ENCODE measurements around the gene FRMD4A. TPM values are rescaled to one million over a fixed set of nuclear protein-coding genes. Genes with fewer than 3 reads are reported as not detected.

Gene FRMD4A
- total and polyA plus RNA-seq, 5 donors from 2014 or later, result 0.34 to 2.4 (median 0.54) TPM

DNA sequence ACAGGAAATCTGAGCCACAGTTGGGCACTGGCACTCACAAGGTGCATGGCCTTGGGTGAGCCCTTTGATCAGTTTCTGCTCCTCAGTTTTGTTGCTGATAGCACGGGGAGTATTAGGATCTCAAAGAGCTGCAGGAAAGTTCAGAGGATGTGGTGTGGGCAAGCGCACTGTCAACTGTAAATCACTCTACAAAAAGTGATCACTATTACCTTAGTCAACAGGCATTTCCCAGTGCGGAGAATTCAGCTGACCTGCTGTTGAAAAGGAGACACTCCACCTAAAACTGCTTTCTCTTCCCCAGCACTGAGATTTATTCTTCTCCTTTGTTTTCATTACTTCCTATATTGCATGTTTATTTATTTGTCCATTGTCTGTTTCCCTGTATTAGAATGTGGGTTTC is 412.9 kb downstream of the FRMD4A start:
- ATAC-seq (ENCODE audit: low read depth in 2 of 2), result no peak

DNA sequence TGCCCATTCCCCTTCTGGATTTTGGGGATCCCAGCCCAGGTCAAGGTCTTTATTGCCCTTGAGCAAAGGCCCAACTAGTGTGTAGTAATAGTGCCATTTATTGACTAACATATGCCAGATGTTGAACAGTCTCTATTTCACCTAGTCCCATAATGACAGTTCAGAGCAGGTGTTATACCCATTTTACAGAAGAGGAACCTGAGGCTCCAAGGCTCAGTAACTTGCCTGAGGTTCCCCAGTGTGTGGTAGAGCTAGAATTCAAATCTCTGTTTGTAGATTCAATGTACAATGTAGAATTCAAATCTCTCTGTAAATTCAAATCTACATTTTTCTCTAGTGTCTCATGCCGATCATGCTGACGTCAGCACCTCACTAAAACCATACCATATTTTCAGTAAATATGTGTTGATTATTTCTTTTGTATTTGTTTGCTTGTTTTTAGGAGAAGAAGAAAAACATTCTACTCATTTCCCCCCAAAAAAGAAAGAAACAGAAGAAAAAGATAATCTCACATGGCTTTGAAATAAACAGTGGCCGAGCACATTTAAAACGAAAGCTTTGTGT is 414.3 kb downstream of the FRMD4A start:
- Mint-ChIP-seq H3K9me3 (no peaks in the 10 kb centered on the region), H3K27me3 (peaks cover 10% of the 10 kb centered on the region), H3K4me1 (peaks cover 0 to 2% (median 0%) of the 10 kb centered on the region in 4 donors), H3K36me3 (no peaks in the 10 kb centered on the region), H3K27ac (no peak overlapping the region), H3K4me3 (no peak overlapping the region)
- DNase-seq (no peak), ATAC-seq (ENCODE audit: low read depth in 2 of 2) (no peak)
- no peak overlapping the region for H3K4me3 ChIP-seq (ENCODE audit: low read depth, low read length)
- H3K4me1 ChIP-seq (ENCODE audit: control insufficient read depth, insufficient read depth, low read length, poor library complexity, severe bottlenecking), result no peaks in the 10 kb centered on the region
- no peaks in the 10 kb centered on the region for H3K36me3 ChIP-seq (ENCODE audit: control insufficient read depth, insufficient read depth, low read length)
- H3K9me3 ChIP-seq (ENCODE audit: control insufficient read depth in 2 of 2, low read length in 2 of 2), result no peaks in the 10 kb centered on the region
- H3K27me3 ChIP-seq (ENCODE audit: control insufficient read depth, insufficient read depth, low read length), result no peaks in the 10 kb centered on the region
- no peak overlapping the region for H3K27ac ChIP-seq (ENCODE audit: insufficient read depth, low read length, poor library complexity, severe bottlenecking)

More for the DNA sequence above, 412.9 kb downstream of the FRMD4A start:
- H3K4me3 Mint-ChIP-seq, result no peak overlapping the region
- Histone ChIP-seq H3K4me1 (ENCODE audit: control insufficient read depth, insufficient read depth, low read length, poor library complexity, severe bottlenecking) (no peaks in the 10 kb centered on the region), H3K27me3 (ENCODE audit: control insufficient read depth, insufficient read depth, low read length) (no peaks in the 10 kb centered on the region), H3K9me3 (ENCODE audit: control insufficient read depth in 2 of 2, low read length in 2 of 2) (no peaks in the 10 kb centered on the region), H3K36me3 (ENCODE audit: control insufficient read depth, insufficient read depth, low read length) (no peaks in the 10 kb centered on the region), H3K4me3 (ENCODE audit: low read depth, low read length) (no peak overlapping the region), H3K27ac (ENCODE audit: insufficient read depth, low read length, poor library complexity, severe bottlenecking) (no peak overlapping the region)
- H3K27me3 Mint-ChIP-seq, result peaks cover 9% of the 10 kb centered on the region
- no peak overlapping the region for H3K27ac Mint-ChIP-seq
- H3K9me3 Mint-ChIP-seq, result no peaks in the 10 kb centered on the region
- H3K36me3 Mint-ChIP-seq, result no peaks in the 10 kb centered on the region
- no peak for DNase-seq
- peaks cover 0 to 2% (median 0%) of the 10 kb centered on the region in 4 donors for H3K4me1 Mint-ChIP-seq

DNA sequence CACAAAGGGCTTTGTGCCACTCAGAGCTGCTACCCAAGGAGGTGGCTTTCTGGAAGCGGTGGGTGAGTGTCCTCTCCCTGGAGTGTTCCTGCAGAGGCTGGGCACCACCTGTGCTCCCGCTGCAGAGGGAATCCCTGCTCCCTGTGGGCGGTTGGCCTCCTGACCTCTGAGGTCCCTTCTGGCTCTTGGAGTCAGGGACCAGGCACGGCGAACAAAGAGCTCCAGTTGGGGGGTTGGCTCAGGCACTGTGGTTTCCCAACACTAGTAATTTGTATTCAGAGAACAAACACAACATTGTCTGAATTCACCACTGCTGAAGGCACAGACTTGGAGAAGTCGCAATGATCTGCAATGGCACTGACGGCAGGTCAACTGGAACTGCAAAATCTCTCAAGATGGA is 415.0 kb downstream of the FRMD4A start:
- ATAC-seq (ENCODE audit: low read depth in 2 of 2) (no peak), DNase-seq (no peak)
- H3K4me1 ChIP-seq (ENCODE audit: control insufficient read depth, insufficient read depth, low read length, poor library complexity, severe bottlenecking), result no peaks in the 10 kb centered on the region
- Mint-ChIP-seq H3K4me3 (no peak overlapping the region), H3K27ac (peak overlapping the region in 1 of 3 donors; percentile 43), H3K36me3 (no peaks in the 10 kb centered on the region), H3K9me3 (no peaks in the 10 kb centered on the region), H3K4me1 (peaks cover 0 to 4% (median under 1%) of the 10 kb centered on the region in 4 donors), H3K27me3 (peaks cover 8% of the 10 kb centered on the region)
- H3K4me3 ChIP-seq (ENCODE audit: low read depth, low read length), result no peak overlapping the region
- H3K9me3 ChIP-seq (ENCODE audit: control insufficient read depth in 2 of 2, low read length in 2 of 2), result no peaks in the 10 kb centered on the region
- no peak overlapping the region for H3K27ac ChIP-seq (ENCODE audit: insufficient read depth, low read length, poor library complexity, severe bottlenecking)
- no peaks in the 10 kb centered on the region for H3K36me3 ChIP-seq (ENCODE audit: control insufficient read depth, insufficient read depth, low read length)
- no peaks in the 10 kb centered on the region for H3K27me3 ChIP-seq (ENCODE audit: control insufficient read depth, insufficient read depth, low read length)

DNA sequence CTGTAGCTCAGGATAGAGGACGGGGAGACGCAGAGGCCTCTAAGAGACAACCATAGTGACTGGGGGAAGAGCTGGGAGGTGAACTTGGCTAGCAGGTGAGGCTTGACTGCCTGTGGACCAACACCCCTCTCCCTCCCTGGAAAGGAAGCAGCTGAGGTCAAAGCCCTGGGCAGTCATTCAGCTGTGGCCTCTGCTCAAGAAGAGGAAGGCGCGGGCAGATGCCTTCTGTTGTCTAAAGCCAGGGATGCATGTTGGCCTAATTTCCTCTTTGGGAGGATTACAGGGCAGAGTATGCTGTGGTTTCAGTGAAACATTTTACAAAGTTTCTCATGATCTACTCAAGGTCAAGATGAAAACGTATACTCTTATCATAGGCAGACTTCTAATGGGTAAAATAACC is 416.8 kb downstream of the FRMD4A start:
- no peak overlapping the region for H3K27ac ChIP-seq (ENCODE audit: insufficient read depth, low read length, poor library complexity, severe bottlenecking)
- H3K36me3 ChIP-seq (ENCODE audit: control insufficient read depth, insufficient read depth, low read length), result no peaks in the 10 kb centered on the region
- peaks cover 0 to 5% (median under 1%) of the 10 kb centered on the region in 4 donors for H3K4me1 Mint-ChIP-seq
- no peak overlapping the region for H3K4me3 Mint-ChIP-seq
- H3K27me3 Mint-ChIP-seq, result peaks cover 12% of the 10 kb centered on the region
- no peaks in the 10 kb centered on the region for H3K36me3 Mint-ChIP-seq
- DNase-seq (no peak), ATAC-seq (ENCODE audit: low read depth in 2 of 2) (no peak)
- no peak overlapping the region for H3K27ac Mint-ChIP-seq
- no peak overlapping the region for H3K4me3 ChIP-seq (ENCODE audit: low read depth, low read length)
- no peaks in the 10 kb centered on the region for H3K27me3 ChIP-seq (ENCODE audit: control insufficient read depth, insufficient read depth, low read length)
- H3K9me3 ChIP-seq (ENCODE audit: control insufficient read depth in 2 of 2, low read length in 2 of 2), result no peaks in the 10 kb centered on the region
- H3K4me1 ChIP-seq (ENCODE audit: control insufficient read depth, insufficient read depth, low read length, poor library complexity, severe bottlenecking), result no peaks in the 10 kb centered on the region
- no peaks in the 10 kb centered on the region for H3K9me3 Mint-ChIP-seq

DNA sequence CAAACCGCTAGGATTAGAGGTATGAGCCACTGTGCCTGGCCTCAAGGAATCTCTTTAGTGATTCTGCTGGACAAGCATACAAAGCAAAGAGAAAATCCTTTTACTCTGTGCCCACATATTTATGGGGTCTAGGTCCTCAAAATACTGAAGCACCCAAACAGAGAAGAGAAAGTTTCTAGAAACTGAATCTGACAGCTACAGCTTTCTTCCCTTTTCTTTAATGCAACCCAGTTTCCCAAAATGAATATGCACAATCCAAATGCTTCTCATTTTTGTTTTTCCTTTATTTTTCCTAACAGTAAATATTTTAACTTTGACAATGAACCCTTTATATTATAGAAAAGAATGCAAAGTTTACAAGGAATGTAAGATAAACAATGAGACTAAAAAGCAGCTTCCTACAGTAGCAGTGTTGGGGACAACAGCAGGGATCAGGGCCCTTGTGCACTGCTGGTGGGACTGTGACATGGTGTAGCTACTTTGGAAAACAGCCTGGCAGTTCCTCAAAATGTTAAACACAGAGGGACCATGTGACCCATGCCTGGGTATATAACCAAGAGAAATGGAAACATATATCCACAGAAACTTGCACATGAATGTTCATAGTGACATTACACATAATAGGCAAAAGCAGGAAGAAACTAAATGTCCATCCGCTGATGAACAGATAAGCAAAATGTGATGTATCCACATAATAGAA is 418.8 kb downstream of the FRMD4A start:
- H3K27me3 ChIP-seq (ENCODE audit: control insufficient read depth, insufficient read depth, low read length), result no peaks in the 10 kb centered on the region
- H3K4me3 ChIP-seq (ENCODE audit: low read depth, low read length), result no peak overlapping the region
- H3K9me3 ChIP-seq (ENCODE audit: control insufficient read depth in 2 of 2, low read length in 2 of 2), result no peaks in the 10 kb centered on the region
- no peaks in the 10 kb centered on the region for H3K4me1 ChIP-seq (ENCODE audit: control insufficient read depth, insufficient read depth, low read length, poor library complexity, severe bottlenecking)
- Mint-ChIP-seq H3K27me3 (peaks cover 16% of the 10 kb centered on the region), H3K4me3 (no peak overlapping the region), H3K36me3 (no peaks in the 10 kb centered on the region), H3K9me3 (no peaks in the 10 kb centered on the region), H3K27ac (no peak overlapping the region), H3K4me1 (peaks cover 0 to 5% (median 0%) of the 10 kb centered on the region in 4 donors)
- DNase-seq, result no peak
- no peak overlapping the region for H3K27ac ChIP-seq (ENCODE audit: insufficient read depth, low read length, poor library complexity, severe bottlenecking)
- H3K36me3 ChIP-seq (ENCODE audit: control insufficient read depth, insufficient read depth, low read length), result no peaks in the 10 kb centered on the region
- ATAC-seq (ENCODE audit: low read depth in 2 of 2), result no peak

DNA sequence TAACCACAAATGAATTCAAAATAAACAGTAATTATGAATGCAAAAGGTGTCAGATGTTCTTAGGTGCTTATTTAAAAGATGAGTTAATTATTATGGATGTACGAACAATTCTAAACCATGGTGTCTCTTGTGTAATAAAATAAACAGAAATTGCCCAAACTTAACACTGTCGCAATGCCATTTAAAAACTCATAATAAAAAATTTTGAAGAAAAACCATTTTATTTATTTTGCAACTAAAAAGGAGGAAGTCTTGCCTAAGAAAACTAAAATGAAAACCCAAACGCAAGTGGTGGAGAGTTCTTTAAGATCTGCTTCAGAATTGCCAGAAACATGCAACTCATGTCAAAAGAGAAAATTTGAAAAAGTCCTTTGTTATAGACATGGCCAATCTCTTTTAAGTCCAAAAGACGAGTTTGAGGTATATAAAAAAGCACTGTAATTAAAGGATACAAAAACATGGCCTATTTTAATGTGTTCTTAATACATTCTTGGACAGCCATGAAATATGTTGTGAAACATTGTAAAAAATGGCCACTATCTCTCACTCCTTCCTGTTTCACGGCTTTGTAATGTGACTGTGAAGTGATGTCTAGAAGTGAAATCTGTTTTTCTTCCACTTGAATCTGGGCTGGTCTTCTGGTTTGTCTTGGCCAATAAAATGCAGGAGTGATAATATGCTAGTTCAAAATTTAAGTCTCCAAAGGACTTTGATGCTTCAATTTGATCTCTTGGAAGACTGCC is 421.0 kb downstream of the FRMD4A start:
- H3K4me1 Mint-ChIP-seq, result peaks cover 0 to 5% (median 2%) of the 10 kb centered on the region in 4 donors
- DNase-seq (no peak), ATAC-seq (ENCODE audit: low read depth in 2 of 2) (no peak)
- no peaks in the 10 kb centered on the region for H3K27me3 ChIP-seq (ENCODE audit: control insufficient read depth, insufficient read depth, low read length)
- no peak overlapping the region for H3K4me3 ChIP-seq (ENCODE audit: low read depth, low read length)
- no peak overlapping the region for H3K27ac ChIP-seq (ENCODE audit: insufficient read depth, low read length, poor library complexity, severe bottlenecking)
- no peaks in the 10 kb centered on the region for H3K4me1 ChIP-seq (ENCODE audit: control insufficient read depth, insufficient read depth, low read length, poor library complexity, severe bottlenecking)
- peak overlapping the region in 1 of 3 donors; percentile 2 for H3K27ac Mint-ChIP-seq
- H3K4me3 Mint-ChIP-seq, result no peak overlapping the region
- no peaks in the 10 kb centered on the region for H3K36me3 ChIP-seq (ENCODE audit: control insufficient read depth, insufficient read depth, low read length)
- H3K9me3 Mint-ChIP-seq, result peaks cover 0 to 2% (median 0%) of the 10 kb centered on the region in 7 donors
- peaks cover 22% of the 10 kb centered on the region for H3K27me3 Mint-ChIP-seq
- no peaks in the 10 kb centered on the region for H3K9me3 ChIP-seq (ENCODE audit: control insufficient read depth in 2 of 2, low read length in 2 of 2)
- H3K36me3 Mint-ChIP-seq, result no peaks in the 10 kb centered on the region

DNA sequence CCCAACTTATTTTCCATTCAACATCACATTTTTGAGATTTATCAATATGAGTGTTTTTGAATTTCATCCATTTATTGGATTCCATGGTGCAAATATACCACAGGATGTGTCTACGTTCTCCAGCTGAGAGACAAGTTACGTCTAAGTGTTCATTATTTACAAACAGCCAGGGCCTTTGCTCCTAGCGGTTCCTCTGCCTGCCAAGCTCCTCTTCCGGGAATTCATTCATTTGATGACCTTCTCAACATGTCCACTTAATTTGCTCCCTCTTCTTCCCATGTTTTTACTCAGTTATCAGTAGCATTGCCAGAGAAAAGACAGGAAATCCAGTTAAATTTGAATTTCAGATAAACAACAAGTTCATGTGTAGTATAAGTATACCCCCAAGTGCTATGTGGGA is 422.2 kb downstream of the FRMD4A start:
- ATAC-seq (ENCODE audit: low read depth in 2 of 2), result no peak
- Histone ChIP-seq H3K27me3 (ENCODE audit: control insufficient read depth, insufficient read depth, low read length) (no peaks in the 10 kb centered on the region), H3K27ac (ENCODE audit: insufficient read depth, low read length, poor library complexity, severe bottlenecking) (no peak overlapping the region), H3K9me3 (ENCODE audit: control insufficient read depth in 2 of 2, low read length in 2 of 2) (no peaks in the 10 kb centered on the region), H3K4me1 (ENCODE audit: control insufficient read depth, insufficient read depth, low read length, poor library complexity, severe bottlenecking) (no peaks in the 10 kb centered on the region), H3K36me3 (ENCODE audit: control insufficient read depth, insufficient read depth, low read length) (no peaks in the 10 kb centered on the region), H3K4me3 (ENCODE audit: low read depth, low read length) (no peak overlapping the region)
- Mint-ChIP-seq H3K36me3 (no peaks in the 10 kb centered on the region), H3K4me1 (peaks cover 0 to 5% (median 5%) of the 10 kb centered on the region in 4 donors), H3K4me3 (no peak overlapping the region), H3K27ac (no peak overlapping the region), H3K9me3 (peaks cover 0 to 2% (median 0%) of the 10 kb centered on the region in 7 donors), H3K27me3 (peaks cover 22% of the 10 kb centered on the region)
- no peak for DNase-seq
